ENCODE measurements around the gene VAV2.

DNA sequence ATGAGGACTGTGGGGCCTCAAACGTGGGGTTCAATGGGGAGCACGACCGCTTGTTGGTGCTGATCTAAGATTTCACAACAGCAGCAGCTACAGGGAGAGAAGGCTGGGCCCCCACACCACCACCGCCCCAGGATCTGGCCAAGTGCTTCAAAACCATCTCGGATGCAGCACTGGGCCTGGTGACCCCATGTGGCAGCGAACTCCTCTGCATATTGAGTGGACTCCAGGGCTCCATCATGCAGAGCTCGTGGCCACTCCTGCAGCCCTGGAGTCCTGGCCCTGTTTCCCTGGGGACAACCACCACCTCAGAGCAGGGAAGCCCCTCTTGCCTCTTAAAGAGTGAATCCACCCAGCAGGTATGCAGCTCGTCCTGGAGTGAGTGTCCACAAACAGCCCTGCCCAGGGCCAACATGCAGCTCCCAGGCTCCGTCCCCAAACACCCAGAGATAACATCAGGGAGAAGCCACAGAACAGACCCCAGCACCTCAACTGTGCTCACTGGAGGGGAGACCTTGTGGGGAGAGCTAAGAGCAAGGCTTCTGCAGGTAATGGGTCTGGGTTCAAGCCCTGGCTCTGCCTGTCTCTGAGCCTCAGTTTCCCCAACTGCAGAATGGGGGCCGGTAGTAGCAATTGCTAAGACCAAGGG lies 150.8 kb downstream of the VAV2 start:
- TF ChIP-seq CTCF (IDR thresholded peaks at IDR 0.05): no peak
- no peak for TF ChIP-seq POLR2AphosphoS5 (IDR thresholded peaks at IDR 0.05)
- TF ChIP-seq POLR2A (IDR thresholded peaks at IDR 0.05): no peak

Measured in sigmoid colon (tissue), 4 donors.